K562 (cell line): ENCODE results near the gene SLC16A12. TPM values are rescaled to one million over a fixed set of nuclear protein-coding genes. Genes with fewer than 3 reads are reported as not detected.

Experiments
- ATAC-seq: fragments of 200-7000 bp; cut with Tn5 transposase; 3 replicates; pipeline ENCODE4 v1.9.1; 2020; ENCODE audit warnings: moderate library complexity
- BruUV-seq: library from RNA; stranded (reverse); fragments of 400-500 nt; replicated peaks from 2 replicates; lab custom pipeline; 2021; lab: Mats Ljungman, UMichigan
- CTCF ChIA-PET: fragments of 300-600 bp; formaldehyde crosslinking; extraction: SDS; loops from one replicate; lab custom pipeline; 2021; ENCODE audit warnings: low intra/inter-chr PET ratio; lab: Yijun Ruan, JAX
- POLR2A ChIA-PET: fragments of 300-600, 350-650 bp; sonication (Branson Sonifier 250); formaldehyde crosslinking; extraction: SDS; loops from one replicate; lab custom pipeline; 2021; ENCODE audit warnings: antibody characterized with exemption, inconsistent platforms; lab: Yijun Ruan, JAX
- DNase-seq, 4 experiments: peaks; one replicate each; pipeline versions ENCODE4 v3.0.0 to v3.0.0-alpha.2; 2011 to 2018; ENCODE audit warnings: low spot score in 3 of 4, mixed read lengths in 3 of 4; ENCODE audit errors: extremely low read depth in 1 of 4
- FAIRE-seq: peaks from 2 replicates; lab custom pipeline; 2011; peaks lifted over from hg19 to GRCh38; lab: Jason Lieb, UNC
- H2AFZ ChIP-seq: 2 replicates; pipeline ENCODE4 v1.6.0; 2011; ENCODE audit warnings: low read depth, low read length, control low read depth, inconsistent platforms
- H3K27ac ChIP-seq: fragments of 200-600 bp; 3 replicates; pipeline ENCODE4 v1.8.0; 2011; ENCODE audit warnings: low read depth, mild to moderate bottlenecking, control low read depth, inconsistent platforms, low read length, moderate library complexity, mixed read lengths; ENCODE audit errors: extremely low read depth
- H3K27me3 ChIP-seq, 2 experiments: fragments of 300-600 bp in 1 of 2; 2 replicates in 1 of 2; 3 replicates in 1 of 2; pipeline versions ENCODE4 v1.6.0 to v1.8.0; 2011; ENCODE audit warnings: inconsistent platforms in 2 of 2, low read length in 2 of 2, mild to moderate bottlenecking in 1 of 2, mixed read lengths in 1 of 2, moderate library complexity in 1 of 2; ENCODE audit not compliant: control insufficient read depth in 2 of 2, insufficient read depth in 2 of 2
- H3K36me3 ChIP-seq: fragments of 300-600 bp; 3 replicates; pipeline ENCODE4 v1.8.0; 2011; ENCODE audit warnings: mild to moderate bottlenecking, low read length, inconsistent platforms; ENCODE audit not compliant: control insufficient read depth, insufficient read depth
- H3K4me1 ChIP-seq, 2 experiments: fragments of 200-600 bp in 1 of 2; replicated peaks in 1 of 2; 2 replicates in 1 of 2; 3 replicates in 1 of 2; pipeline versions ENCODE4 v1.5.1 to v1.8.0; 2011; ENCODE audit warnings: inconsistent platforms in 2 of 2, low read length in 2 of 2, mild to moderate bottlenecking in 1 of 2, mixed read lengths in 1 of 2, moderate library complexity in 1 of 2; ENCODE audit not compliant: control insufficient read depth in 2 of 2, insufficient read depth in 2 of 2
- H3K4me2 ChIP-seq: 2 replicates; pipeline ENCODE4 v1.6.1; 2011; ENCODE audit warnings: low read length, control low read depth, inconsistent platforms, mixed read lengths; ENCODE audit not compliant: insufficient read depth
- H3K4me3 ChIP-seq: fragments of 200-600 bp; sonication (generic), shearing (Covaris generic); 2 replicates; pipeline ENCODE4 v1.5.1; 2016; ENCODE audit warnings: control low read depth, inconsistent platforms
- H3K79me2 ChIP-seq: fragments of 200-600 bp; 3 replicates; pipeline ENCODE4 v1.8.0; 2011; ENCODE audit warnings: low read length, inconsistent platforms; ENCODE audit not compliant: control insufficient read depth, insufficient read depth
- H3K9ac ChIP-seq, 2 experiments: 2 replicates each; pipeline versions ENCODE4 v1.6.0 to v1.6.1; 2011; ENCODE audit warnings: low read depth in 2 of 2, low read length in 2 of 2, control low read depth in 1 of 2, inconsistent platforms in 1 of 2, mild to moderate bottlenecking in 1 of 2, mixed read lengths in 1 of 2; ENCODE audit not compliant: insufficient read depth in 1 of 2
- H3K9me1 ChIP-seq: one replicate; pipeline ENCODE4 v1.6.0; 2011; ENCODE audit warnings: inconsistent platforms, mild to moderate bottlenecking, low read length, moderate library complexity; ENCODE audit not compliant: control insufficient read depth, insufficient read depth
- H3K9me3 ChIP-seq: replicated peaks from 2 replicates; pipeline ENCODE4 v1.5.1; 2011; ENCODE audit warnings: low read depth, low read length, inconsistent platforms; ENCODE audit not compliant: control insufficient read depth, insufficient read depth
- H4K20me1 ChIP-seq: replicated peaks from 2 replicates; pipeline ENCODE4 v1.6.1; 2011; ENCODE audit warnings: low read length, inconsistent platforms, mixed read lengths; ENCODE audit not compliant: control insufficient read depth, insufficient read depth
- BCLAF1 ChIP-seq, 2 experiments: fragments of 450-650 bp in 1 of 2; IDR thresholded peaks; 2 replicates each; pipeline ENCODE4 v1.6.1; 2011 to 2017; ENCODE audit warnings: low read depth in 2 of 2, antibody characterized with exemption in 1 of 2, borderline replicate concordance in 1 of 2, low read length in 1 of 2, mild to moderate bottlenecking in 1 of 2, mixed read lengths in 1 of 2; ENCODE audit not compliant: control insufficient read depth in 1 of 2
- CBFA2T2 ChIP-seq: fragments of 450-650 bp; conservative IDR thresholded peaks from 2 replicates; pipeline ENCODE4 v1.6.1; 2017; ENCODE audit warnings: mild to moderate bottlenecking
- HNRNPUL1 ChIP-seq: fragments of 200-400 bp; formaldehyde crosslinking; IDR thresholded peaks from 2 replicates; pipeline ENCODE4 v1.6.1; 2017; ENCODE audit warnings: low read length
- KDM5B ChIP-seq: fragments of 200-600 bp; sonication (generic); IDR thresholded peaks from 2 replicates; pipeline ENCODE4 v1.6.1; 2012; ENCODE audit warnings: low read depth, mild to moderate bottlenecking, moderate library complexity, low read length, control low read depth, inconsistent platforms; ENCODE audit not compliant: insufficient replicate concordance
- MLLT1 ChIP-seq, 2 experiments: fragments of 450-650 bp; IDR thresholded peaks; 2 replicates each; pipeline ENCODE4 v1.6.1; 2016
- NR4A1 ChIP-seq, 2 experiments: fragments of 250-450 bp in 1 of 2; fragments of 450-650 bp in 1 of 2; sonication (Bioruptor Pico) in 1 of 2; IDR thresholded peaks; 2 replicates each; pipeline versions ENCODE4 v1.4.0 to v1.6.1; 2016 to 2020; ENCODE audit warnings: mild to moderate bottlenecking in 2 of 2, missing compliant biosample characterization in 1 of 2, missing genetic modification characterization in 1 of 2, moderate library complexity in 1 of 2
- SAFB ChIP-seq: fragments of 200-400 bp; formaldehyde crosslinking; IDR thresholded peaks from 2 replicates; pipeline ENCODE4 v1.6.1; 2017; ENCODE audit warnings: low read depth, low read length, borderline replicate concordance
- SIX5 ChIP-seq, 2 experiments: IDR thresholded peaks; 2 replicates each; pipeline ENCODE4 v1.6.1; 2011; ENCODE audit warnings: low read length in 2 of 2, borderline replicate concordance in 1 of 2, low read depth in 1 of 2, mild to moderate bottlenecking in 1 of 2, moderate library complexity in 1 of 2; ENCODE audit not compliant: insufficient read depth in 1 of 2
- TCF15 ChIP-seq: fragments of 250-450 bp; sonication (Bioruptor Pico); IDR thresholded peaks from 2 replicates; pipeline ENCODE4 v1.8.0; 2022; ENCODE audit warnings: moderate library complexity, mild to moderate bottlenecking, inconsistent platforms
- XRCC4 ChIP-seq: IDR thresholded peaks from one replicate; pipeline ENCODE4 v1.6.1; 2011; ENCODE audit not compliant: insufficient read depth, insufficient read length; ENCODE audit errors: extremely low read depth
- ZFX ChIP-seq: sonication (generic); formaldehyde crosslinking; IDR thresholded peaks from 2 replicates; pipeline ENCODE4 v1.8.0; 2022; ENCODE audit warnings: mild to moderate bottlenecking, missing genetic modification reagents, moderate library complexity
- ZNF436 ChIP-seq: fragments of 250-450, 450-650 bp; sonication (Bioruptor Pico); formaldehyde crosslinking; IDR thresholded peaks from 2 replicates; pipeline ENCODE4 v1.7.0; 2020; ENCODE audit warnings: mild to moderate bottlenecking
- ZSCAN32 ChIP-seq: fragments of 450-650 bp; formaldehyde crosslinking; IDR thresholded peaks from 2 replicates; pipeline ENCODE4 v1.4.0; 2020; ENCODE audit warnings: mild to moderate bottlenecking, moderate library complexity
- ZZZ3 ChIP-seq: fragments of 450-650 bp; IDR thresholded peaks from 2 replicates; pipeline ENCODE4 v1.6.1; 2016; ENCODE audit warnings: antibody characterized with exemption, mild to moderate bottlenecking, moderate library complexity
- WGBS: fragments of 100-300 bp; shearing (Covaris generic); methylation state at CpG from one replicate; pipeline ENCODE4 v1.1.6; 2016; ENCODE audit warnings: low coverage, mixed read lengths; ENCODE audit not compliant: insufficient coverage; ENCODE audit errors: missing lambda C conversion rate; 5-methylcytosine and 5-hydroxymethylcytosine counted together
- in situ Hi-C: fragments of 300-500 bp; cut with MboI; formaldehyde crosslinking; loops from 4 replicates; pipeline ENCODE4 v1.15.0; 2018; ENCODE audit warnings: inconsistent platforms, mixed read lengths
- intact Hi-C: fragments of 100-400 bp; cut with micrococcal nuclease; formaldehyde crosslinking; loops from 2 replicates; pipeline ENCODE4 v1.14.2; 2022
- polyA plus RNA-seq, 8 experiments: library from polyadenylated mRNA; depleted of rRNA in 4 of 8; stranded (reverse) in 5 of 8; unstranded in 3 of 8; fragments of >200 nt; fragmentation: Nextera tagmentation in 2 of 8; fragmentation: Illumina TruSeq in 1 of 8; extraction: Ambion mirVana in 2 of 8; extraction: Trizol in 1 of 8; gene quantifications; 2 replicates each; pipeline versions ENCODE4 v1.2.1 to v1.2.3, GENCODE V29; 2011 to 2014; ENCODE audit warnings: inconsistent platforms in 1 of 8, missing spikeins in 1 of 8
- total RNA-seq, 7 experiments: library from RNA; depleted of rRNA in 6 of 7; stranded (reverse); fragments of >200 nt in 6 of 7; fragmentation: Illumina TruSeq in 2 of 7; extraction: Trizol in 2 of 7; gene quantifications; 2 replicates each; pipeline versions ENCODE4 v1.2.1 to v1.2.3, GENCODE V29; 2011 to 2021; ENCODE audit warnings: low replicate concordance in 1 of 7

The SLC16A12 gene
- total and polyA plus RNA-seq, 9 of the 15 experiments (the other 6 are each of a cell fraction or from before 2014, with no cell fraction given) = not detected

GRCh38 chr10:89574368-89574767 is 39.0 kb upstream of the SLC16A12 start:
- FAIRE-seq (no peak), ATAC-seq (no peak)
- Histone ChIP-seq H4K20me1 (no peaks in the 10 kb centered on the region), H3K4me1 (no peaks in the 10 kb centered on the region), H3K9ac (no peak overlapping the region), H3K4me2 (no peak overlapping the region), H2AFZ (no peak overlapping the region), H3K9me1 (no peaks in the 10 kb centered on the region), H3K4me3 (no peak overlapping the region), H3K36me3 (no peaks in the 10 kb centered on the region)
- intact Hi-C loops (no loop called here), in situ Hi-C loops (no loop called here)
- 0% methylated on average over 1 of the region's 1 CpG for WGBS
- no peak for TF ChIP-seq TCF15
- TF ChIP-seq SAFB = no peak
- no peak for TF ChIP-seq MLLT1 (IDR thresholded peaks at IDR 0.05)
- TF ChIP-seq ZNF436 (CRISPR knock-in tag) = no peak
- TF ChIP-seq XRCC4 = no peak
- TF ChIP-seq ZSCAN32 (CRISPR knock-in tag) = no peak
- no peak for TF ChIP-seq ZZZ3
- no peak for TF ChIP-seq ZFX (CRISPR knock-in tag)
- no peak for TF ChIP-seq BCLAF1 (IDR thresholded peaks at IDR 0.05; ENCODE audit: borderline replicate concordance in 1 of 2, control insufficient read depth in 1 of 2, low read depth in 2 of 2, low read length in 1 of 2)
- no peak for TF ChIP-seq CBFA2T2
- TF ChIP-seq HNRNPUL1 = no peak
- no peak for TF ChIP-seq KDM5B
- TF ChIP-seq NR4A1 (CRISPR knock-in tag; IDR thresholded peaks at IDR 0.05) = no peak
- TF ChIP-seq NR4A1 (tag; IDR thresholded peaks at IDR 0.05) = no peak
- TF ChIP-seq SIX5 (IDR thresholded peaks at IDR 0.05; ENCODE audit: borderline replicate concordance in 1 of 2, insufficient read depth in 1 of 2, low read depth in 1 of 2, low read length in 2 of 2) = no peak
- TF ChIP-seq, all 486 proteins: peak for 0
- Histone ChIP-seq H3K27ac (no peak overlapping the region), H3K27me3 (no peaks in the 10 kb centered on the region), H3K9me3 (no peaks in the 10 kb centered on the region), H3K79me2 (no peaks in the 10 kb centered on the region)
- no peak for DNase-seq
- BruUV-seq = no TSS peak
- ChIA-PET POLR2A (no interaction called here), CTCF (no interaction called here)
